ENCODE results near the gene HMCN2.

DNA sequence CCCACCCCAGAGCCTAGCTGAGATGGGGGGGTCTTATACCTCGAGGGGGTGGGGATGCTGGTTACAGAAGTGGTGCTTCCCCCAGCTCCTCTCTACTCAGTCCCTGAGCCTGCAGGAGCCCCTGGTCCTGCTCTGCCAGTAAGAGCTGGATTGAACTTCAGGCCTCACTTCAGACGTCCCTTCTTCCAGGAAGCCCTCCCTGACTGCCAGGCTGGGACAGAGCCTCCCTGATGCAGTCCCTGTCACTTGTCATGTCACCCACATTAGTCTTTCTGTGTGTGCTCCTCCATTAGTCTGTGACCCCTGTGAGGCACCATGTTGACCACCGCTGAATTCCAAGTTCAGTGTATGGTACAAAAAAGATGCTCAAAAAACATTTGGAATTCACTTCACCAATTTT, 100.5 kb downstream of the HMCN2 start:
- no peak for TF ChIP-seq POLR2A (IDR thresholded peaks at IDR 0.05; ENCODE audit: low read depth, low read length)
- no peak for TF ChIP-seq CEBPB (IDR thresholded peaks at IDR 0.05; ENCODE audit: low read depth, low read length)
- TF ChIP-seq, protein P1, sequence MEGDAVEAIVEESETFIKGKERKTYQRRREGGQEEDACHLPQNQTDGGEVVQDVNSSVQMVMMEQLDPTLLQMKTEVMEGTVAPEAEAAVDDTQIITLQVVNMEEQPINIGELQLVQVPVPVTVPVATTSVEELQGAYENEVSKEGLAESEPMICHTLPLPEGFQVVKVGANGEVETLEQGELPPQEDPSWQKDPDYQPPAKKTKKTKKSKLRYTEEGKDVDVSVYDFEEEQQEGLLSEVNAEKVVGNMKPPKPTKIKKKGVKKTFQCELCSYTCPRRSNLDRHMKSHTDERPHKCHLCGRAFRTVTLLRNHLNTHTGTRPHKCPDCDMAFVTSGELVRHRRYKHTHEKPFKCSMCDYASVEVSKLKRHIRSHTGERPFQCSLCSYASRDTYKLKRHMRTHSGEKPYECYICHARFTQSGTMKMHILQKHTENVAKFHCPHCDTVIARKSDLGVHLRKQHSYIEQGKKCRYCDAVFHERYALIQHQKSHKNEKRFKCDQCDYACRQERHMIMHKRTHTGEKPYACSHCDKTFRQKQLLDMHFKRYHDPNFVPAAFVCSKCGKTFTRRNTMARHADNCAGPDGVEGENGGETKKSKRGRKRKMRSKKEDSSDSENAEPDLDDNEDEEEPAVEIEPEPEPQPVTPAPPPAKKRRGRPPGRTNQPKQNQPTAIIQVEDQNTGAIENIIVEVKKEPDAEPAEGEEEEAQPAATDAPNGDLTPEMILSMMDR (conservative IDR thresholded peaks at IDR 0.05; ENCODE audit: low read depth, low read length) = no peak
- TF ChIP-seq RCOR1 (IDR thresholded peaks at IDR 0.05; ENCODE audit: insufficient replicate concordance, low read length) = no peak
- TF ChIP-seq, protein P2, sequence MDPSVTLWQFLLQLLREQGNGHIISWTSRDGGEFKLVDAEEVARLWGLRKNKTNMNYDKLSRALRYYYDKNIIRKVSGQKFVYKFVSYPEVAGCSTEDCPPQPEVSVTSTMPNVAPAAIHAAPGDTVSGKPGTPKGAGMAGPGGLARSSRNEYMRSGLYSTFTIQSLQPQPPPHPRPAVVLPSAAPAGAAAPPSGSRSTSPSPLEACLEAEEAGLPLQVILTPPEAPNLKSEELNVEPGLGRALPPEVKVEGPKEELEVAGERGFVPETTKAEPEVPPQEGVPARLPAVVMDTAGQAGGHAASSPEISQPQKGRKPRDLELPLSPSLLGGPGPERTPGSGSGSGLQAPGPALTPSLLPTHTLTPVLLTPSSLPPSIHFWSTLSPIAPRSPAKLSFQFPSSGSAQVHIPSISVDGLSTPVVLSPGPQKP (IDR thresholded peaks at IDR 0.05; ENCODE audit: borderline replicate concordance, low read depth, low read length) = no peak
- TF ChIP-seq SMC3 (IDR thresholded peaks at IDR 0.05; ENCODE audit: low read depth, low read length) = no peak
- TF ChIP-seq MAZ (IDR thresholded peaks at IDR 0.05; ENCODE audit: borderline replicate concordance, low read depth, low read length) = no peak
